IPS-20b (cell line): Measurements from ENCODE around the gene DOCK8.
"Not testable (repeated sequence)": the region's sequence is repeated elsewhere in the genome, so short reads cannot be mapped to it uniquely, and the experiment has no call there.

Experiments used
- H3K27ac ChIP-seq: one replicate; pipeline ENCODE4 v1.5.1; 2013; ENCODE audit warnings: low read length
- H3K27me3 ChIP-seq: 2 replicates; pipeline ENCODE4 v1.6.1; 2013; ENCODE audit warnings: mild to moderate bottlenecking, low read length, inconsistent platforms; ENCODE audit not compliant: insufficient read depth
- H3K36me3 ChIP-seq: 2 replicates; pipeline ENCODE4 v1.6.1; 2013; ENCODE audit warnings: low read depth, mild to moderate bottlenecking, inconsistent platforms, low read length, moderate library complexity; ENCODE audit not compliant: insufficient read depth
- H3K4me1 ChIP-seq: 2 replicates; pipeline ENCODE4 v1.6.1; 2013; ENCODE audit warnings: mild to moderate bottlenecking, control low read depth, inconsistent platforms, low read length, moderate library complexity; ENCODE audit not compliant: insufficient read depth
- H3K4me3 ChIP-seq: 2 replicates; pipeline ENCODE4 v1.5.1; 2013; ENCODE audit warnings: mild to moderate bottlenecking, low read length, inconsistent platforms
- H3K9ac ChIP-seq: 2 replicates; pipeline ENCODE4 v1.6.1; 2013; ENCODE audit warnings: low read depth, mild to moderate bottlenecking, inconsistent platforms, low read length, moderate library complexity
- H3K9me3 ChIP-seq: 2 replicates; pipeline ENCODE4 v1.6.1; 2013; ENCODE audit warnings: mild to moderate bottlenecking, low read depth, low read length, inconsistent platforms; ENCODE audit not compliant: insufficient read depth

DOCK8 gene

DNA sequence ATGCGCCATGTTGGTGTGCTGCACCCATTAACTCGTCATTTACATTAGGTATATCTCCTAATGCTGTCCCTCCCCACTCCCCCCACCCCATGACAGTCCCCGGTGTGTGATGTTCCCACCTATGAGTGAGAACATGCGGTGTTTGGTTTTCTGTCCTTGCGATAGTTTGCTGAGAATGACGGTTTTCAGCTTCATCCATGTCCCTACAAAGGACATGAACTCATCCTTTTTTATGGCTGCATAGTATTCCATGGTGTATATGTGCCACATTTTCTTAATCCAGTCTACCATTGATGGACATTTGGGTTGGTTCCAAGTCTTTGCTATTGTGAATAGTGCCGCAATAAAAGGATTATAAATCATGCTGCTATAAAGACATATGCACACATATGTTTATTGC, 195.0 kb downstream of the DOCK8 start:
- H3K4me3 ChIP-seq, H3K27me3 ChIP-seq, H3K4me1 ChIP-seq, H3K9me3 ChIP-seq, H3K36me3 ChIP-seq, H3K27ac ChIP-seq, H3K9ac ChIP-seq: not testable (repeated sequence)

DNA sequence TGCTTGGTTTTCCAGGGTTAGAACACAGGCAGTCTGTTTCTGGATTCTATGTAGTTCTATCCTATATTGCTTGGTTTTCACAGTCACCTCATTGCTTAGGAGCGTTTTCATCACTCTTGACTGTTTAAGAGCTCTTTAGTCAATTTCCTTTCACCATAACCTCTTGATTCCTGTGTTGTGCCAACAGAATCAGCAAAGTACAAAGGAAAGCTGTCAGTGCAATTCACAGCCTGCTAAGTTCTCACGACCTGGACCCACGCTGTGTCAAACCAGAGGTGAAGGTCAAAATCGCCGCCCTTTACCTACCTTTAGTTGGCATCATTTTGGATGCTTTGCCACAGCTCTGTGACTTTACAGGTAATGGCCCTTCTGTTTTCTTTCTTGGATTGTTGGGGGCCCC, 199.9 kb downstream of the DOCK8 start:
- no peaks in the 10 kb centered on the region for H3K36me3 ChIP-seq
- H3K27me3 ChIP-seq: no peaks in the 10 kb centered on the region

DNA sequence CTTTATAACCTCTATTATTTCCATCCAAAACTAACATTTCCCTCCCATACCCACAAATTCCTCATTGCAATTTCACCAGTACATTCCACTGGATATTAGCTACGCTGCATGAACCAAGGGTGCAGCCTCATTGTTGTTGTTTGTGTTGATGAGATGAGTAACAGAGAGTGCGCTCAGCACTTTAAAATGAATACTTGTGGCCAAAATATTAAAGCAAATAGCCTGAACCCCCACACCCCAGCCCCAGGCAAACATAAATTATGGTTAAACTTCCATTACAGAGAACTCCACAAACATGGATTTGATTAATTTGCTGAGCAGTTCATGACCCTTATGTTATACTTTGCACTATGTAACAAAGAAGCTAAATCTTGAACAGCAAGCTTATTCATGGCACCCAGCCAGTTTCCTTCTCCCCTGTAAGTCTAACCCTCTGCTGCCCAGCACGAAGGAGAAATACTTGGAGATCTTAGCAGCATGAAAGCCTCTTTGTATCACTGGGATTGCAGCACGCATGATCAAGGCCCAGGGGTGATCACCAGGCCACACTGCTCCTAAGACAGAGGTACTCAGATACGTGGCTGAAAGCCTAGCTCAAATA, 205.0 kb downstream of the DOCK8 start:
- Histone ChIP-seq H3K27ac (no peak overlapping the region), H3K4me3 (no peak overlapping the region), H3K9ac (no peak overlapping the region), H3K27me3 (no peaks in the 10 kb centered on the region), H3K9me3 (no peaks in the 10 kb centered on the region), H3K36me3 (no peaks in the 10 kb centered on the region), H3K4me1 (no peaks in the 10 kb centered on the region)

More for the DNA sequence above, 199.9 kb downstream of the DOCK8 start:
- no peak overlapping the region for H3K27ac ChIP-seq
- no peak overlapping the region for H3K9ac ChIP-seq
- H3K9me3 ChIP-seq: no peaks in the 10 kb centered on the region
- H3K4me1 ChIP-seq: no peaks in the 10 kb centered on the region
- H3K4me3 ChIP-seq: no peak overlapping the region

DNA sequence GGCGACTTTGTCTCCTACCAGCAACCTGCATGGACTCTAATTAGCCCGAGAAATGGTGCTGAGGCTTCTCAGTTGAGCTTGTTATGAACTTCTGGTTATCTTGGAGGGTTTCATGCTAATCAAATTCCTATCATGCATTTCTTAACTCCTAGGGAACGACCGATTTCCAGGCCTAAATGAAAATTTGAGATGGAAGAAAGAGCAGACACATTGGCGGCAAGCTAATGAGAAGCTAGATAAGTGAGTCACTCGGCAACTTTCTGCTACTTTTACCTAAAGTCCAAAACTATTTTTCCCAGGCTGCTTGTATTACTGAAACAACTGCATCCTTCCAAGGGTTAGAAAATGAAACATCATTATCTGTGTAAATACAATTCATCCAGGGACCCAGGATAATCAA, 207.2 kb downstream of the DOCK8 start:
- Histone ChIP-seq H3K4me1 (peaks cover 6% of the 10 kb centered on the region; the same call in 1 of the 2 replicates), H3K27ac (no peak overlapping the region), H3K9me3 (no peaks in the 10 kb centered on the region), H3K9ac (no peak overlapping the region), H3K27me3 (no peaks in the 10 kb centered on the region), H3K4me3 (no peak overlapping the region), H3K36me3 (no peaks in the 10 kb centered on the region)

DNA sequence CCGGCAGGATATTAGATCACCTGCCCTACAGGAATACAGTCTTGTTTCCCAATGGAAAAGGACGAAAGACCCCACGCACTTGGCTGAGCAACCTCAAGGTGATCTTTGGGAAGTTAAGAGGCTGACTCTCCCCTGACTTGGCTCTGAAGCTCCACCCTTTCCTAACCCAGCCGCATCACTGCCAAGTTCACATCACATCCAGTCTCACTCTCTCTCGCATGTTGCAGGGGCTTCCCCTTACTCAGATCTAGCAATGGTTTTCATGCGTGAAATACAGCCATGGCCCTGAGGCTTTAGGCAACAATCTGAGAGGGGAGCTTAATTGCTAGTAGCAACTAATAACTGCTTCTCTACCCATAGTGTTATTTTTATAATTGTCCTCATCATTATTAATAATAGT, 211.6 kb downstream of the DOCK8 start:
- H3K4me3 ChIP-seq: no peak overlapping the region
- H3K9me3 ChIP-seq: no peaks in the 10 kb centered on the region
- no peaks in the 10 kb centered on the region for H3K36me3 ChIP-seq
- H3K9ac ChIP-seq: no peak overlapping the region
- peaks cover 11% of the 10 kb centered on the region for H3K4me1 ChIP-seq
- no peak overlapping the region for H3K27ac ChIP-seq
- H3K27me3 ChIP-seq: no peaks in the 10 kb centered on the region

DNA sequence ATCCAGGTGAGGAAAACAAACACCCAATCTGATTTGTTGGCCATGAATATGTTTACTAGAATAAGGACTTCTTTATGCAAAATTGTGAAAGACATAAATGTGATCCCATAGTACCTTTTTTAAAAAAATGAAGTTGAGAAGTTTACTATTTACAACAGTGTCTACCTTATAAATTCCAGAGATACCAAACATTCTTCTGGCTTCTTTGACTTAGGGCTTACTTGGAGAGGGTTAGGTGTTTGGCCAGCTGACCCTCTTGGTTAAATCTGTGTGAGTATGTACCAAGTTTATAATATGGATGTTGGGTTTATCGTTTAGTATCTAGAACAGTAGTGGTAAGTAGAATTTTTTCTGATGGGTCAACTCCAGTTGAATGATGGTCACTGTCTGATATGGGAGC, 212.3 kb downstream of the DOCK8 start:
- no peak overlapping the region for H3K27ac ChIP-seq
- H3K27me3 ChIP-seq: no peaks in the 10 kb centered on the region
- no peaks in the 10 kb centered on the region for H3K9me3 ChIP-seq
- peaks cover 11% of the 10 kb centered on the region for H3K4me1 ChIP-seq
- H3K4me3 ChIP-seq: no peak overlapping the region
- no peaks in the 10 kb centered on the region for H3K36me3 ChIP-seq
- no peak overlapping the region for H3K9ac ChIP-seq

DNA sequence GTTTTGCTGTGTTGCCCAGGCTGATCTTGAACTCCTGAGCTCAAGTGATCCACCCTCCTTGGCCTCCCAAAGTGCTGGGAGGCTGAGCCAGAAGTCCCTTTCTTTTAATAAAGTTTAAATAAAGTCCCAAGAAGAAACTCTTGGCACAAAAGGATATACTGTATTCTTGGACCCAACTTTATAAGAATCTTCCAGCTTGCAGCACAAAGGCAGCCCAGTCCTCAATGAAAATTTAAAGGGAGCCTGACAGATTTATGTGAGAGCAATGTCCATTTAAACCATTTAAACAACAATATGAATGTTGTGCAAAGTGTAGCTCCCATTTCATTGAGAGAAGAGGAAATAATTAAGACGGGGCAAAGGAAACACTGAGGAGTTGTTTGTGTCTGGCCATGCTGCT, 217.0 kb downstream of the DOCK8 start:
- H3K4me3 ChIP-seq: no peak overlapping the region
- peaks cover 7% of the 10 kb centered on the region for H3K4me1 ChIP-seq
- H3K9ac ChIP-seq: no peak overlapping the region
- H3K27me3 ChIP-seq: no peaks in the 10 kb centered on the region
- H3K36me3 ChIP-seq: no peaks in the 10 kb centered on the region
- no peak overlapping the region for H3K27ac ChIP-seq
- H3K9me3 ChIP-seq: no peaks in the 10 kb centered on the region

DNA sequence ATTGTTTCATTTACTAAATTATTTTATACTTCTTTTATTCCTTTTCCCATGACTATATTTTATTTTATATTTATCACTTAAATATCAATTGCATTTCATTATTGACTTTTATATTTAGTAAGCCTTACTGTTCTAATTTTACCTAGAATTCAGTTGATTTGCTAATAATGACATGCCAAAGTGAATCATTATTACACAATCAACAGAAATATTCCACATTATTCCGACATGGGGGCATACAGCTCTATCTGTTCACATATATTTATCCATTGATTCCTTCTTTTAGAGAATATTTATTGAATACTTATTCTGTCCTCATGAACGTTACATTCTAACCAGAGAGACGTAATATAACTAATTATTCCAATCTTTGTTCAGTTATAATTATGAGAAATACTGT, 221.8 kb downstream of the DOCK8 start:
- Histone ChIP-seq H3K27ac (no peak overlapping the region), H3K9me3 (no peaks in the 10 kb centered on the region), H3K4me1 (no peaks in the 10 kb centered on the region), H3K27me3 (no peaks in the 10 kb centered on the region), H3K4me3 (no peak overlapping the region), H3K36me3 (no peaks in the 10 kb centered on the region), H3K9ac (no peak overlapping the region)

DNA sequence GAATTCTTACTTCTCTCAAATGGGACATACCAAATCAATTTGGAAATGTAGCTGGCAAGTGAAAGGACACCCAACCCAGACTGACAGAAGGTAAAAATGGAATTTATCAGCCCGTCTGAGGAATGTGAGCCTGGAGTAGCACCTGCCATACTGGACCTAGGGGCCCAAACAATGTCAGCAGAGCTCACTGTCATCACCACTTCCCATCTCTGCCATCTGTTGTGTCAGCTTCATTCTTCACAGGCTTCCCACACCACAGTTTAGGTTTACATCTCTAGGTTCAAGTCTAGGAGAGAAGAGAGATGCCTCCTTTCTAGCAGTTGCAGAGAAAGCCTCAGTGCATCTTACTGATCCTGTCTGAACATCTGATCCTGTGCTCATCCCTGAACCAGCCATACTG, 222.4 kb downstream of the DOCK8 start:
- Histone ChIP-seq H3K27me3 (no peaks in the 10 kb centered on the region), H3K9ac (no peak overlapping the region), H3K36me3 (no peaks in the 10 kb centered on the region)

DNA sequence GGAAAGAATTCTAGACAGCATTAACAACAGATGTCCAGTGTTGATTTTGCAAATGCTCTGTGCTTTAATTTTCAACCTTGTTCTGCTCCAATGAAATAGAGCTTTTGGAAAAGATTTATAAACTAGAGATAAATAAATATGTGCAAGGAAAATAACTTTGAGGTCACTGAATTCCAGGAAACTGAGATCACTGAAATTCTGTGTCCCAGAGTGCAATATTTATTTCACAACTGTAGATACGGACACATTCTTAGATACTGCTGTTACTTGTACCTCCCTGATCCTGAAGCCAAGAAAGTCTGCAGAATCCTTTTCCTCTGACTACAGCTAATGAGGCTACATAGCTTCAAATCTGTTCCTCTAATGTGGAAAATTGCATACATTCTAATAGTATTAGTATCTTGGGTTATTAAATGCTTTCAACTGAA, 222.9 kb downstream of the DOCK8 start:
- no peak overlapping the region for H3K4me3 ChIP-seq
- H3K9ac ChIP-seq: no peak overlapping the region
- H3K36me3 ChIP-seq: no peaks in the 10 kb centered on the region
- H3K27me3 ChIP-seq: no peaks in the 10 kb centered on the region
- H3K27ac ChIP-seq: no peak overlapping the region
- H3K9me3 ChIP-seq: no peaks in the 10 kb centered on the region
- no peaks in the 10 kb centered on the region for H3K4me1 ChIP-seq

More for the DNA sequence above, 222.4 kb downstream of the DOCK8 start:
- Histone ChIP-seq H3K4me1 (no peaks in the 10 kb centered on the region), H3K9me3 (no peaks in the 10 kb centered on the region), H3K27ac (no peak overlapping the region), H3K4me3 (no peak overlapping the region)

DNA sequence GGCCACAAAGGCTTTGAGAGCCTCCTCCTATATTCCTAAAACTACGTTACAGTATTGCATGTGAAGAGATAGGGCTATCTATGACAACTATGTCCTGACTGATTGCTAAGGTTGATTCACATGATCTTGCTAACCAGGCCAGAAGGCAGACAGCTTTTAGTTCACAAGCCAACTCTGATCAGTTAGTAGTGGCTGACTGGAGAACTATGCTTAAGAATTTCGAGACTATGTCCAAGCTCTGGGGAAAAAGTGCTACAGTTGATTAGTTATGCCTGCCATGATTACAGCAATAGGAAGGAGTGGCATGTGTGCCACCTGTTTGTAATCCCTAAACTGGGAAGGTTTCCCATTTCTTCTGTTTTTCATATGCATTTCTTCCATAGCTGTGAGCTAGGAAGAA, 223.4 kb downstream of the DOCK8 start:
- no peaks in the 10 kb centered on the region for H3K27me3 ChIP-seq
- H3K9ac ChIP-seq: no peak overlapping the region
- H3K4me3 ChIP-seq: no peak overlapping the region
- no peak overlapping the region for H3K27ac ChIP-seq
- no peaks in the 10 kb centered on the region for H3K4me1 ChIP-seq
- no peaks in the 10 kb centered on the region for H3K36me3 ChIP-seq
- H3K9me3 ChIP-seq: no peaks in the 10 kb centered on the region

DNA sequence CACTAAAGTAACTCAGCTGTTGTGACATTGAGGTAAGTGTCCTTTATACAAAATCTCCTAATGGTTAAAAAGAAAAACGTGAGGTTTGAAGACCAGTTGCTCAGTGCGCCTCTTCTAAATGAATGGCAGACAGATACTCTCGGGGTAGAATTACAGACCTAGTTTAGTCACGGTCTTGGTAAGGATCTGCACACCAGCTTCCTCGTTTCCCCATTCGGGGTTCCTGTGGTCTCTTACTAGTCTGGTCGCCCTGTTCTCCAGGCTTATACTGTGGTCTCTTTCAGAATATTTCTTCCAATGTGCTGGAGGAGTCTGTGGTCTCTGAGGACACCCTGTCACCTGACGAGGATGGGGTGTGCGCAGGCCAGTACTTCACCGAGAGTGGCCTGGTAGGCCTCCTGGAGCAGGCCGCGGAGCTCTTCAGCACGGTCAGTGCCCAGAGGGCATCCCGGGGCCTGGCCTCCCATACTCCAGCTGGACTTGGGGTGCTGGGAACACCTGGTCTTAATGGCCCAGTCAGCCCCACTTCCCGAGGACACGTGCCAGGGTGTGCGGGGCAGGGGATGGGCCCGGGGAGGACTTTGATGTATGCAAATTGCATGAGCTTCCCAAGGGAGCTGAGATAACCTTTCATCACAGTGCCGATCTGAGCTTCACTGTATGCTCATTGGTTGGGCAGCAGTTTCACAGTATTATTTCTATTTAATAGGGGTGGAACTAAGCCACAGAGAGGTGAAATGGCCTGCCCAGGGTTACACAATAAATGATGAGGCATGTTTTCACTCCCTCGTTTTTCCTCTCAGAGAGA, 224.5 kb downstream of the DOCK8 start:
- Histone ChIP-seq H3K4me1 (no peaks in the 10 kb centered on the region), H3K27ac (no peak overlapping the region), H3K9me3 (no peaks in the 10 kb centered on the region), H3K4me3 (no peak overlapping the region), H3K9ac (no peak overlapping the region), H3K36me3 (no peaks in the 10 kb centered on the region), H3K27me3 (no peaks in the 10 kb centered on the region)
